PFSK-1 (cell line): ENCODE results near the gene ULBP1.

Experiments used
- POLR2AphosphoS5 ChIP-seq: IDR thresholded peaks from 2 replicates; pipeline ENCODE4 v1.6.1; 2012; ENCODE audit warnings: low read depth, mild to moderate bottlenecking, control low read depth, low read length, moderate library complexity
- REST ChIP-seq, 2 experiments: IDR thresholded peaks; 2 replicates each; pipeline versions ENCODE4 v1.6.1 to v1.8.0; 2011 to 2012; ENCODE audit warnings: low read depth in 2 of 2, low read length in 2 of 2, control low read depth in 1 of 2, inconsistent platforms in 1 of 2, mild to moderate bottlenecking in 1 of 2, moderate library complexity in 1 of 2; ENCODE audit not compliant: insufficient read depth in 1 of 2
- SIN3A ChIP-seq: IDR thresholded peaks from 2 replicates; pipeline ENCODE4 v1.6.1; 2012; ENCODE audit warnings: mild to moderate bottlenecking, low read length, moderate library complexity, borderline replicate concordance; ENCODE audit not compliant: insufficient read depth
- TAF1 ChIP-seq: IDR thresholded peaks from 2 replicates; pipeline ENCODE4 v1.6.1; 2012; ENCODE audit warnings: low read length, control low read depth, borderline replicate concordance; ENCODE audit not compliant: insufficient read depth

GRCh38 chr6:149938571-149939355, 25.0 kb upstream of the ULBP1 start:
- no peak for TF ChIP-seq TAF1
- no peak for TF ChIP-seq REST (IDR thresholded peaks at IDR 0.05; ENCODE audit: insufficient read depth in 1 of 2, low read depth in 2 of 2, low read length in 2 of 2)
- TF ChIP-seq POLR2AphosphoS5 = no peak
- no peak for TF ChIP-seq SIN3A
